GM03348 (cell line): ENCODE results near the gene MRPL36.
"Not testable (repeated sequence)": the region's sequence is repeated elsewhere in the genome, so short reads cannot be mapped to it uniquely, and the experiment has no call there.

Experiments
- DNase-seq: peaks from one replicate; pipeline ENCODE4 v3.0.0; 2012; ENCODE audit warnings: low spot score

MRPL36 gene

DNA sequence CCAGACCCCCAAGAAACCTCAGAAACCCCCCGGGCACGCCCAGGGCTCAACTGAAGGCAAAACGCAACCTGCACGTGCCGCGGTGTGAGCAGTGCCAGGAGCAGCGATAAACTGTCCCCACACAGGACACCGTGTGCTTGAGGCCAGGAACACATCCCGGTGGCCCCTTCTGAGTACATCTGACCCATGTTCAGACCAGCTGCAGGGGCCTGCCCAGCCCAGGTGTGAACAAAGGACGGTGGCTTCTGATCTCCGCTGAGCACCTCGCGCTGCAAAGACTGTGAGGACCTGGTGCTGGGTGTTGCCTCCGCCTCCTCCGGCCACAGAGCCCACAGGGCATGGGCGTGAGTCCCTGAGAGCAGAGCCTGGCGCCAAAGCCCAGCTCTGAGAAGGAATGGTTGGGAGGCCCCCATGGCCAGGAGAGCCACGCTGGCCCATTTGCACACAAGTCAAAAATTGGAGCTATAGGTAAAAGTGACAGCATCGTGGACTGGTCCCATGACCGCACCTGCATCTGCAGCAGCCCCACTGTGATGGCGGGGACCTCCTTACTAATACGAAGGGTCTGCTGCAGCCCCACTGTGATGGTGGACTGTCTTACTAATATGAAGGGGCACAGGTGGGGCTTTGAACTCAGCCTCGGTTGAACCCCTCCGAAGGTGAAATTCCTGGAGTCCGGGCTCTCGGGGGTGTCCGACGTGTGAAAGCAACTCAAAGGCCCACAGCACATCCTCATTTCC is 33.0 kb upstream of the MRPL36 start:
- DNase-seq: no peak

DNA sequence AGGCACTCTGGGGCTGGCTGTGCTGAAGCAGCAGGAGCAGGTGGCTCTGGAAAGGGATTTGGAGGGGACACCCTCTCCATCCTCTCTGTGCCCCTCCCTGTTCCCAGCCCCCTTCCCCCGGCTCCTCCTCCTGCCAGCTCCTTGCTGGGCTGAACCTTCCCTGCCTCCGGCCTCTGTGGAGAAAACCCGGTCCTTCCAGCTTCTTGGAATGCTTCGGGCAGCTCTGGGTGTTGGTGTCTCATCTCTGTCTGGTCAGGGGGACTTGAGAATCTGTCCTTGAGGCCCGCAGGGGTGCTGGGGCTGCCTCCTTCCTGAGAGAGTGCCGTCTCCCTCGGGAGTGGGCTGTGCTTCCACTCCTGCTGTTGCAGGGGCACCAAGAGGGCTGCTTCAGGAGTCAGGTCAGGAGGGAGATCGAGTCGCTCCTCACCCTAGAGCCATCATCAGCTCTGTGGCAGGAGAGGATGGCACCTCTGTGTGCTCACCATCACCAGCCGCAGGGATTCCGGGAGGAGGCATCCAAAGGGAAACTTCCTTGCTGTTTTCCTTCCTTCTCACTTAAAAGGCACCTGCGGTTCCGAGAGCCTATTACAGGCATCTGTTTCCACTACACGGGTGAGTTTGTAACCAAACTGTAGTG is 32.2 kb upstream of the MRPL36 start:
- no peak for DNase-seq

DNA sequence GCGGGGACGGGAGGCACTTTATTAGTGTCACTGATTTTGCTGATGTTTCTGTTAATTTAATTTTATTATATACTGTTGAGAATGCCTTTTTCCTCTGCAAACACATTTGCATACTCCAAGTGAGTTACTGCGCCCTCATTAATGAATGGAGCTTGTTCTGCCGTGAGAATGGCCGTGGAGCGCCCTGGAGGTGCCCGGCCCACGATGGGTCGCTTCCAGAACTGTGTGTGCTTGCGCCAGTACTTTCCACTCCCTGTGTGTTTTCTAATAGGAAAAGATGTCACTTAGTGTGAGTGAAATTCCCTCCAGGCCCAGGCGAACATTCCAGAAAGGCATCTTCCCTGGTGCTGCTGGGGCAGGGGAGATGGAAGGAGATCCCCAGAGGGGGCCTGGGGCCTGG is 31.6 kb upstream of the MRPL36 start:
- no peak for DNase-seq

DNA sequence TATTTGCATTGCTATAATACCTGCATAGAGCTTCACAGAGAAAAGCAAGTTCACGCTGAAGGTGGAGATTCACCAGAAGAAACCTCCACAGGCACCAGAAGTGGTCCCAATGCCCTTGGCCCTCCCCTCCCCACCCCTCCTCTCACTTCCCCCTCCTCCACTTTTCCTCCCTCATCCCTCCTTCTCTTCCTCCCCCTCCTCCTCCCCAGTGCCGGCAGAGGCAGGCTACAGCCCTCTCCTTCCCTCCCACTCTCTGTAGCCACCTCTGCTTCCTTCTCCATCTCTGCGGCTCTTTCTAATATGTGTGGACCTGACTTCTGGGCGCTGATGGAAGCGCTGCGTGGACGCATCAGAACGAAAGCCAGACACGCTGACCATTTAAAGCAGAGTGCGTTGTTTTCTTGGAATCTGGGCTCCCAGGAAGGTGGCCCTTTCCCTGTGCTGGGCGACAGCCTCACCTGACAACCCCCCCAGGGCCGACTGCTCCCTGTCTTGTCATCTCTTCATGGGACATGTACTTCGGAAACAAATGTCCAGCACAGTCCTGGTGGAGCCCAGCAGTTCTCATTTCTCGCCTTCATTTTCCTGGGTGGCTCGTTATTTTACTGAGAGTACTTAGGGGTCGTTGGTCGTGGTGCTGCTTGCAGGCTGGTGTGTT is 31.1 kb upstream of the MRPL36 start:
- DNase-seq: no peak

DNA sequence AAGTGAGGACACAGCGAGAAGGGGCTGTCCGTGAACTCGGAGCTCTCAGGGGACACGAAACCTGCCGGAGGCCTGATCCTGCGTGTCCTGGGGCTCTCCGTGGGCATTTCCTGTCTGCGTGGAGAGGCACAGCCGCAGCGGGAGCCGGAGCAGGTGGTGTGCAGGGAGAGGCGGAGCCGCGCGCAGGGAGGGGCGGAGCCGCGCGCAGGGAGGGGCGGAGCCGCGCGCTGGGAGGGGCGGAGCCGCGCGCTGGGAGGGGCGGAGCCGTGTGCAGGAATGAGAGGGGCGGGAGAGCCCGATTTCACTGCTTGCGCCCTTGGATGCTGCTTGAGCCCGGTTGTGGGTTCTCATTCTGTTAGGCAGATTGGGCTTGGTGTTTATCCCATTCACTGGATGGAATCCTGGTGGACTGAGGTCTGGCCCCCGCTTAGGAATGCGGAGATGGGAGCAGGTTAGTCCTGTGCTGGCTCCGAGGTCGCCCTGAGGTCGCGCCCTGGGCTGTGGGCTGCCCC is 28.3 kb upstream of the MRPL36 start:
- no peak for DNase-seq

DNA sequence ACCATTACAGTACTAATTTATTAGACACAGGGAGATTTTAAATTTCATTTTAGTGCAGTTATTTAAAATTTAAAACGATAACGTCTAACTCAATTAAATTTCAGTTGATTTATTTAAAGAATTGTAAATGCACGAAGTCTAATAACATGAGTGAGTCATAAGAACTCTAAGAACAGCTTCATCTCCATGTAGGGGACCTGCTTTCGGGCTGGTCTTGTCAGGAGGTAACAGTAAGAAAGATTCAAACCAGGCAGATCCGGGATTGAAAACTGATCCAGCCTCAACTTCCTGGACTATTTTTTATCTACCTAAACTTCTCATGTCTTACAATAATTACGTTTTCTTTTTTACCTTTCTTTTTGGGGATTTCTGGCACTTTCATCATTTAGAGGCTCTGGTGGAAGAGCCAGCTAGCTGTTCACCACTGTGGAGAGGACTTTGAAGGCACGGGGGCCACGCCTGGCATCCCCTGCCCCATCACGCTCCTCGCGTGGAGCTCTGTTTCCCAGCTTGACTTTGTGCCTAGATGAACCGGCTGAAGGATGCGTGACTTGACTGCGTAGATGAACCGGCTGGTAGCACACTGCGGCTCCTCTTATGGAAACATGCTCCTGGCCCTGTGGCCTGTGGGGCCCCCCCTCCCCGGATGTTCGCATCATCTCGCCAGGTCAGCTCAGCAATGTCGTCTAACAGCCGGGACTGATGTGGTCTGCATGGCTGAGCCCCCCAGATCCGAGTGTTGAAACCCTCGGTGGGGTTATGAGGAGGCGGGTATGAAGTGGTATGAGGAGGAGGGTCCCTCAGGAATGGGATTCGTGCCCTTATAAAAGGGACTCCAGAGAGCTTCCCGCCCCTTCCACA is 27.6 kb upstream of the MRPL36 start:
- DNase-seq: no peak

DNA sequence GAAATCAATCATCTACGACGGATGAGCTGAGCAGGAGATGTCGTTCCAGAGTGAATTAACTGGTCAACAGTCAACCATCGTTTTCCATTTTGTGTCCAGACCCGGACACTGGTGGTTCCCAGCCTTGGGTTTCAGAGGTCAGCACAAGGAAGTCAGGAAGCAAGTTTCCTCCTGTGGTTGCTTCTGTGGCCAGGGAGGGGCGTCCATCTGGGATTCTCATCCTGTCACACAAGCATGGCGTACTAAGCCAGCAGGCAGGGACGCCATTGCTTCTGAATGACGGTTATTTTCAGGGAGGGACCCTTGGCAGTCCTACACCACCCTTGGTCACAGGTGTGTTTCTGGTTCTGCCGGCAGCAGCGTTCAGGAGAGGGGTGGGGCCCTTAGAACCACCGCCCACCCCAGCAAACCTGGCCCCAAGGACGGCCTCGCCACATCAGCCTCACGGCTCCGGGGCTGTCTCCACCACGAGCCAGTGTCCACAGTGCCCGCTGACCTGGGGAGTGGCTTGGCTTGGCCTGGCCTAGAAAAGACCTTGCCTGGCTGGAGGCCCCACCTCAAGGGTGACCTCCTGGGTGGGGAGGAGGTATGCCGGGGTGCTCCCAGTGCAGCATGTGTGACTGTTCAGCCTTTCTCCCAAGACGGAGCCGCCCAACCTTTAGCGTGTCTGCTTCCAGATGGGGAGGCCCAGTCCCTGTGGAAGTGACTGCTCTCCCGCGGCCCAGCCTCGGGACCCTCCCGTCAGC is 26.8 kb upstream of the MRPL36 start:
- no peak for DNase-seq

DNA sequence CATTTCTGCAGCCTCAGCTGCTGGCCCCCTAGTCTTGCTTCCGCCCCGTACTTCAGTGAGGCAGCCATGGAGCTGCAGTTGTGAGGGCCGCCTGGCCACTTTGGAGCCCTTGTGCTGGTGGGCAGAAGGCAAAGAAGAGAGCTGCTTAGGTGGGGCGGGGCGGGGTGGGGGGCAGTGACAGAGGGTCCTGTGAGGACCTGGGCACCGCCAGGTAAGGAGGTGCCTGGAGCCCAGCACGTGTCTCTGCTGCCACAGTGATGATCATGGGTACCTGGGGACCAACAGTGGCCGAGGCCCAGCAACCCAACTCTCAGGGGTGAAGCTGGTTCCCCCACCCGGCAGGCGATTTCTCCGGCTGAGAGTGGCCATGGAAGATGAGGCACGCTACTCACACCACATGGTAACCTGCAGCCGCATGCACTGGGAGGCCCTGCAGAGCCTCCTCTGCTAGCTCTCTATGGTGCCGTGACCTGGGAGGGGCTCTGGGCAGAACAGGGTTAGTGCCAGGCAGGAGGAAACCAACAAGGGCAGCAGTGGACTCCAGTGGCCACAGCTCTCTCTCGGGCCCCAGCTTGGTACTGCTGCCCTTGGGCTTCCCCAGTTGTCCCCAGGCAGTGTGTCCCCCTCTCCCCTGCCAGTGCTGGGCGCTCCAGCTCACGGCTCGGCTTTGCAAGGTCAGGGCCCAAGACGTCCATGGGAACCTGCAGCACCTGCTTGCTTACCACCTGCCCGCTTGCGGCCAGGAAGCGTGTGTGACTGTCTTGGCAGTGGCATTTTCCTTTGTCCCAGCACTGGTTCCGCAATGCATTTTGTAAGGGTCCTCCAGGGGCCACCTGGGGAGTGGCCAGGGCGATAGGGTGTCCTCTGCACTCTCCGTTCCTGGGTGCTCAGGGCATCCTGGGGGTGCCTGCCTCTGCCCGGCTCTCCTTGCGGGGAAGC is 25.5 kb upstream of the MRPL36 start:
- no peak for DNase-seq

DNA sequence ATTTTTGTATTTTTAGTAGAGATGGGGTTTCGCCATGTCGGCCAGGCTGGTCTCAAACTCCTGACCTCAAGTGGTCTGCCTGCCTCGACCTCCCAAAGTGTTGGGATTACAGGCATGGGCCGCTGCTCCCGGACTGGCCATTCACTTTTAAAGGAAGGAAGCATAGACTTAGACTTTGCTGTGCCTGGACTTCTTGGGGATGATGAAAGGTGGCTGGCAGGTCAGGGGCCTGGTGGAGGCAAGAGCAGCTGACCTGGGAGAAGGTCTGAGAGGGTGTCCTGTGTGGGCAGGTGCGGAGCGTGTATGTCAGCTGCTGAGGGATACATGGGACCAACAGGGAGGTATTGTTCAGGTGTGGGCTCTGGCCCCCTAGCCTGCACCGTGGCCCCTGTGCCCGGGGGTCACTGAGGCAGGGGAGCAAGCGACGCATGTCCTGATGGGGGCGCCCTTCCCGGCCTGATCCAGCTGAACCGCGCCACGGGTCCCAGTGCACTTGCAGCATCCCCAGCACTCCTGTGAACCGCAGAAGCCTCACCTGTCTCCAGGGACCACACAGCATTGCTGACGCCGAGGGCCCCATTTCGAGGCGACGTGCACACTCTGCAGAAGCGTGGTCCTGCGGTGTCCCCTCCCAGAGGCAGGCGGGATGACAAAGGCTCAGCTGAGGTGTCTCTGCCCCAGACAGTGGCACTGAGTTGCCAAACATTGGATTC is 24.6 kb upstream of the MRPL36 start:
- DNase-seq: no peak

DNA sequence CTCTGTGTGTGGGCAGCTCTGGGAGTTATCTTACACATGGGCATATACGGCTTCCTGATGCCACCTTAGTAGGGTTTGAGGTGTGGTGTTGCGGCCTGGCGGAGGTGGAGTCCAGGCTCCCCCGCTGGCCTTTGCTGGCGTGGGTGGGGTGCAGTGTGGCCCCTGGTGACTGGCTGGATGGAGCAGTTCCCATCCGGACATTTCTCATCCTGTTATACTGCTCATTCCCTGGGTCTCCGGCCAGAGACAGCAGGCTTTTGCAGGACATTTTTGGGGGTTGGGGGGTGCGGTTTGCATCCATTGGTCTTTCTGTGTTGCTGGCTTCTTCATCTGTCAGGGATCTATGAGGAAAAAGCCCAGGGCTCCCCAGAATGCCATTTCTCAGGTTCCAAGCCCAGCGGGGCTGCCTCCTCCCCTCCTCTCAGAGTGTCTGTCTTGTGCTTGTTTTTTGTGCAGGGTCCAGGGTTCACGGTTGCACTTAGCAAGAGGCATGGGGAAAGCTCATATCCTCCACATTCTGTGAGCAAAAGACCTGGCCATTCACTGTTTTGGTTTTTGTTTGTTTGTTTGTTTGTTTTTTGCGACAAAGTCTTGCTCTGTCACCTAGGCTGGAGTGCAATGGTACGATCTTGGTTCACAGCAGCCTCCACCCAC is 23.9 kb upstream of the MRPL36 start:
- no peak for DNase-seq

DNA sequence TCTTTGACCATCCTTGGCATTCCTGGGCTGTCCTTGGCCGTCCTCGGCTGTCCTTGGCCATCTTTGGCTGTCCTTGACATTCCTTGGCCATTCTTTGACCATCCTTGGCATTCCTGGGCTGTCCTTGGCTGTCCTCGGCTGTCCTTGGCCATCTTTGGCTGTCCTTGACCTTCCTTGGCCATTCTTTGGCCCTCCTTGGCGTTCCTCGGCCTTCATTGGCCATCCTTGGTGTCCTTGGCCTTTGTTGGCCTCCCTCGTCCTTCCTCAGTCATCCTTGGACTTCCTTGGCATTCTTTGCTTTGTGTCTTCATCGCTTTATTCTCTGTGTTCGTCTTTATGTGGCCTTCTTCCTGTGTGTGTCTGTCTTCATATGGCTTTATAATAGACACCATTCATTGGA is 22.2 kb upstream of the MRPL36 start:
- DNase-seq: no peak

DNA sequence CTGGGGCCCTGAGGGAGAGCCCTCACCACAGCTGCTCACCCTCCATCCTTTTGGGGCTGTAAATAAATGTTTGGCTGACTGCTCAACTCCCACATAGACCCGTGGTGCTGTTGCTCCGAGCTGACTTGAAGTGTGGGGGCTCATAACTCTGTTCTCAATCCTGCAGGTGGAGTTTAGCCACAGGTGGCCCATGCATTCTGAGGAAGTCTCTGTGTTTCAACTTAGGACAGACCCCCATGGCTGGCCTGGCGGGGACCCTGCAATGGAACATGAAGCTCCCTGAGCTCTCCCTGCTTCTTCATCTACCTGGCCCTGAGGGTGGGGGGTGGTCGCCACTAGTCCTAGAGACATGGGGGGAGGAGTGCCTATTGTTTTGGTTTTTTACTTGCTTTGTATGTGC is 21.3 kb upstream of the MRPL36 start:
- DNase-seq: no peak

DNA sequence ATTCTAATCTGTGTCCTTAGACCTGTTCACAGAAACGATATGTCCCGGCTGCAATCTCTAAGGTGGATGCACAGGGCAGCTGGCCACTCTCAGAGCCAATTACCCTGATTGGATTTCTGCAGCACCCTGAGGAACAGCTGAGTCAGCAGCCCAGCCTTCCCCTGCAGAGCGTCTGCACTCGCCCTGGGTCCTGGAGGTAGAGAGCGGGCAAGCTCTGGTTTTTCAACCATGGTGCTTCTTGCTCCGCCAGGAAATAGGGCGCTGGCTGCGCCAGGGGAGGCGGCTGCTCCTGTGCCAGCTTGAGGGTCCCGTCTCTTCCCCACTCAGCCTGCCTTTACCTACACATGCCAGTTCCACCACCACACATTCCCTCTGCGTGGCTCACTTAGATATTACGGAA is 20.7 kb upstream of the MRPL36 start:
- DNase-seq: no peak

DNA sequence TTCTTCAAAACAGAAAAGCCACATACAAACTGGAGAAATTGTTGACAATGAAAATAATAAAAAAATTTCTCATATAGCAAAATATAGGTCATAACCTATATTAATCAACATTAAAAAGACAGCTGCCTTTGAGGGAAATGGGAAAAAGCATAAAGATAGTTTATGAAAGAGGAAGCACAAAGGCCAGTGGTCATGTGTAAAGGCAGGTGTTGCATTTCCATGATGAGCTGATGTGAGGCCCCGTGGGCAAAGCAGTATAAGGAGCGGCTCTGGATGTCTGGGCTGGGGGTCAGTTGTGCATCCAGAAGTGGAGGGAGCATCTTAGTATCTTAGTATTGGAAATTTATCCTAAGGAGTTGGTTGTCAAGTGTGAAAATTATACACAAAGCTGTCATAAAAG is 19.8 kb upstream of the MRPL36 start:
- no peak for DNase-seq

DNA sequence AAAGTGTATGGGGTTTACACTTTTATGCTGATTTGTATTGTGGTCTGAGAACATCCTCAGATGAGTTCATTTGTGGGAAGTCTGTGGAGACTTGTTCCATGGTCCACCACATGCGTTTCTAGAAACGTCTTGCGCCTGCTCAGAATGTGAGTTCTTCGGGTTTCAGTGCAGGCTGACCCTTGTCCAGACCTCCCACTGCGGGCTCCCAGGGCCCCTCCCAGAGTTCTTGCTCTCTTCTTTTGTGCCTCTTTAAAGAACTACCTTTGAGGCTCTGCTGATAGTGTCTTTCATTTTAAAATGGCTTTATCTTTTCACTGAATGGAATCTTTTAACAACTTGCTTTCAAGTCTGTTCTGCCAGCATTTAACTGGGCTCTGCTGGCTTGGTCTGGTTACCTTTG is 19.1 kb upstream of the MRPL36 start:
- DNase-seq: no peak

DNA sequence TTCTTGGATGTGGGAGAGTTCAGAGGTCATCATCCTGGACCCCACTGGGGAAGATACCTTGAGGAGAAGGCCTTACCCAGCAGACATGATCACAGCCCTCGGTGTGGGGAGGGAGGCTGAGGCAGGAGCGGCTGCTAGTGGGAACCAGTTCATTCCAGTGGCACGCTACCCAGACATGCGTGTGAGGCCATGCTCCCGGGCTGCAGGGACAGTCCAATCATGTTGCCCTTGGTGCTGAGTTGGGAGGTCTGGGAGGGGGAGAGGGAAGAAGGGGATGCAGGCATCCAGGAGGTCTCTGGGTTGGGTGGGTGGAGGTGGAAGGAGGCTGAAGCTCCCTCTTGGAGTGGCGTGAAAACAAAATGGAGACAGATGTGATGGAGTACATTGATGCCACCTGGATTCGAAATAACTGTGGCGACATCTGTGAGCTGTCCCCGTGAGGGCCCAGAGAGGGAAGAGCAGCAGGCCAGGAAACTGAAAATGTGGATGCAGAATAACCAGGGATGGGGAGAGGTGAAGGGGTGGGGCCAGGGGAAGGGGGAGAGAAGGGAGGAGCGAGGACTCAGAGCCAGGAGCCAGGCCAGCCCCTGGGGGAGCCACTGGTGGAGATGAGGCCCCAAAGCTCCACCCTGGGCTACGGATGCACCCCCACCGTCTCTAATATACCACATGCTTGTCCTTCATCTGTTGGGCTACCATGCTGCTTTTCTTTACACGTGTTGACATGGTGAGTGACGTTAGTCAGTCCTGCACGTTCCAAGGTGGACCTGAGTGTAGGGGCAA is 17.8 kb upstream of the MRPL36 start:
- DNase-seq: no peak

DNA sequence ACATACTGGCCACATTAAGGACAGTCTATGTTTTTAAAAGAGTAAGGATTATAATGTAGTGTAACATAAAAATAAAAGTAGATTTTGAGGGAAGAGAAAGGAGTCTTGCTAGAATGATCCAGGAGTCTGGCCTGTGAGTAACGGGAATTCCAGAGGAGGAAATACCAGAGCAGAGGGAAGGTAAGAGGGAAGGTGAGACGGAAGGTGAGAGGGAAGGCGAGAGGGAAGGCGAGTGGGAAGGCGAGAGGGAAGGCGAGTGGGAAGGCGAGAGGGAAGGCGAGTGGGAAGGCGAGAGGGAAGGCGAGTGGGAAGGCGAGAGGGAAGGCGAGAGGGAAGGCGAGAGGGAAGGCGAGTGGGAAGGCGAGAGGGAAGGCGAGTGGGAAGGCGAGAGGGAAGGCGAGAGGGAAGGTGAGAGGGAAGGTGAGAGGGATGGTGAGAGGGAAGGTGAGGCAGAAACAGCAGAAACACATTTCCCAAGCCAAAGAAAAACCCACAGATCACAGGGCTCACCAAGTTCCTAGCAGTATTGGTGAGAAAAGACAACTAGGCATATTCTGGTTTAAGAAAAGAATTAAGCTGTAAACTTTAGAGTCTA is 17.0 kb upstream of the MRPL36 start:
- not testable (repeated sequence) for DNase-seq

DNA sequence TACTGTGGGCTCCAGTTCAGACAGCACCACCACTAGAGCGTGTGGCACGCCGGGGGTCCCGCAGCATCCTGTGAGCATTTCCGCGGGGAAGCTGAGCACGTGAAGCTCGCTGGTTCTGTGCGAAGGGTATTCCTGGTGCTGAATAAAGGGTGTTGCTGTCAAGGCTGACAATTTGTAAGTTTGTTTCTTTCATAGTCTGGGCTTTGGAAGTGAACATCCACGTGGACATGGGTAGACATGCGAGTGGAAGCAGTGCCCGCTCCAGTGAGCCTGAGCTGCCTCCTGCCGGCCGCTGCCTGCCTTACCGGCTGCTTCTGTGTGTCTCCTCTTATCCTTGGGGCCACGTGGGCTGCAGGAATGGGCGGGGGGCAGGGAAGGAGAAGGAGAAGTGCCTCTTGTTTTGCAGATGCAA is 16.2 kb upstream of the MRPL36 start:
- no peak for DNase-seq
